MM.1S (cell line): ENCODE data around the gene LTO1.

ENCODE experiments used
- DNase-seq: peaks from one replicate; pipeline ENCODE4 v3.0.0-alpha.2; 2015
- H2AFZ ChIP-seq: fragments of 300-600 bp; sonication (generic); 2 replicates; pipeline ENCODE4 v1.6.0; 2016; ENCODE audit warnings: antibody characterized with exemption, low read length
- H3F3A ChIP-seq: fragments of 300-600 bp; sonication (generic); 2 replicates; pipeline ENCODE4 v1.6.1; 2016; ENCODE audit warnings: mild to moderate bottlenecking, antibody characterized with exemption, low read length, moderate library complexity, mixed read lengths; ENCODE audit not compliant: insufficient read depth
- H3K27ac ChIP-seq: fragments of 300-600 bp; sonication (generic); 2 replicates; pipeline ENCODE4 v1.5.1; 2016; ENCODE audit warnings: mild to moderate bottlenecking, low read length
- H3K27me3 ChIP-seq: fragments of 300-600 bp; sonication (generic); replicated peaks from 2 replicates; pipeline ENCODE4 v1.6.0; 2016; ENCODE audit warnings: low read length; ENCODE audit not compliant: insufficient read depth
- H3K36me3 ChIP-seq: fragments of 300-600 bp; sonication (generic); replicated peaks from 2 replicates; pipeline ENCODE4 v1.6.1; 2016; ENCODE audit warnings: mild to moderate bottlenecking, low read length, mixed read lengths; ENCODE audit not compliant: insufficient read depth
- H3K4me1 ChIP-seq: fragments of 300-600 bp; sonication (generic); 2 replicates; pipeline ENCODE4 v1.6.1; 2016; ENCODE audit warnings: low read length, mixed read lengths
- H3K4me2 ChIP-seq: fragments of 300-600 bp; sonication (generic); 2 replicates; pipeline ENCODE4 v1.6.0; 2016; ENCODE audit warnings: low read depth, low read length
- H3K4me3 ChIP-seq: fragments of 300-600 bp; sonication (generic); 2 replicates; pipeline ENCODE4 v1.5.1; 2016; ENCODE audit warnings: low read length, mixed read lengths
- H3K79me2 ChIP-seq: fragments of 300-600 bp; sonication (generic); 2 replicates; pipeline ENCODE4 v1.6.1; 2016; ENCODE audit warnings: mixed run types, low read length, mixed read lengths
- H3K9ac ChIP-seq: fragments of 300-600 bp; sonication (generic); 2 replicates; pipeline ENCODE4 v1.6.1; 2016; ENCODE audit warnings: low read length, mixed read lengths
- H3K9me2 ChIP-seq: fragments of 300-600 bp; sonication (generic); replicated peaks from 2 replicates; pipeline ENCODE4 v1.6.1; 2016; ENCODE audit warnings: mild to moderate bottlenecking, low read length, mixed read lengths; ENCODE audit not compliant: insufficient read depth
- H3K9me3 ChIP-seq: fragments of 300-600 bp; sonication (generic); replicated peaks from 2 replicates; pipeline ENCODE4 v1.6.1; 2016; ENCODE audit warnings: mild to moderate bottlenecking, low read length, mixed read lengths; ENCODE audit not compliant: insufficient read depth
- H4K20me1 ChIP-seq: fragments of 300-600 bp; sonication (generic); 2 replicates; pipeline ENCODE4 v1.6.1; 2016; ENCODE audit warnings: mild to moderate bottlenecking, low read length, moderate library complexity, mixed read lengths; ENCODE audit not compliant: insufficient read depth
- EZH2 ChIP-seq: fragments of 300-600 bp; sonication (generic); optimal IDR thresholded peaks from 2 replicates; pipeline ENCODE3; 2017; ENCODE audit warnings: low read depth, mild to moderate bottlenecking, antibody characterized with exemption, low read length, mixed read lengths
- EZH2phosphoT487 ChIP-seq: fragments of 300-600 bp; sonication (generic); IDR thresholded peaks from 2 replicates; pipeline ENCODE4 v1.6.1; 2018; ENCODE audit warnings: antibody characterized with exemption, low read length
- TF ChIP-seq, protein P1 (sequence below): fragments of 300-600 bp; sonication (generic); IDR thresholded peaks from 2 replicates; pipeline ENCODE4 v1.5.1; 2016; ENCODE audit warnings: antibody characterized with exemption, low read length, mixed read lengths

The LTO1 gene

DNA sequence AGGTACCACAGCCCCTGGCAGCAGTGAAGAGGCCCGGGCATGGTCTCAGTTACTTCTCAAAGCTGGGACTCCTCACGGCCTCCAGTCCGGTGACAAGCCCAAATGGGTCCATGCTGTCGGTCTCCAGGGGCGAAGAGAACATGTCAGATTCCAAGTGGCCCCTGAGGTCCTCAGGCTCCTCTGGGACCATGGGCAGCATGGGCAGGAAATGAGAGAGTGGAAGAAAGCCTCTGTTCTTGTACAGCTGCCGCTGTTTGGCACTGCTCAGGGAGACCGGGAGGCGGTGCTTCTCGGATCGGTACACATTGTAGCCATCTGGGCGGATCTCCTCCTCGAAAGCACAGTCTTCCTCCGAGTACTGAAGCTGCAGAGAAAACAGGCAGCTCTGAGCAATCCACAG lies 24.1 kb upstream of the LTO1 start:
- Histone ChIP-seq H2AFZ (no peak overlapping the region), H3K4me1 (no peaks in the 10 kb centered on the region), H4K20me1 (no peaks in the 10 kb centered on the region), H3K4me2 (no peak overlapping the region), H3K4me3 (no peak overlapping the region), H3K9ac (no peak overlapping the region), H3K9me3 (no peaks in the 10 kb centered on the region), H3K27ac (no peak overlapping the region), H3F3A (no peaks in the 10 kb centered on the region), H3K36me3 (no peaks in the 10 kb centered on the region), H3K9me2 (no peaks in the 10 kb centered on the region), H3K27me3 (peaks cover 92% of the 10 kb centered on the region), H3K79me2 (no peaks in the 10 kb centered on the region)
- DNase-seq: no peak
- no peak for TF ChIP-seq EZH2
- TF ChIP-seq, protein P1, sequence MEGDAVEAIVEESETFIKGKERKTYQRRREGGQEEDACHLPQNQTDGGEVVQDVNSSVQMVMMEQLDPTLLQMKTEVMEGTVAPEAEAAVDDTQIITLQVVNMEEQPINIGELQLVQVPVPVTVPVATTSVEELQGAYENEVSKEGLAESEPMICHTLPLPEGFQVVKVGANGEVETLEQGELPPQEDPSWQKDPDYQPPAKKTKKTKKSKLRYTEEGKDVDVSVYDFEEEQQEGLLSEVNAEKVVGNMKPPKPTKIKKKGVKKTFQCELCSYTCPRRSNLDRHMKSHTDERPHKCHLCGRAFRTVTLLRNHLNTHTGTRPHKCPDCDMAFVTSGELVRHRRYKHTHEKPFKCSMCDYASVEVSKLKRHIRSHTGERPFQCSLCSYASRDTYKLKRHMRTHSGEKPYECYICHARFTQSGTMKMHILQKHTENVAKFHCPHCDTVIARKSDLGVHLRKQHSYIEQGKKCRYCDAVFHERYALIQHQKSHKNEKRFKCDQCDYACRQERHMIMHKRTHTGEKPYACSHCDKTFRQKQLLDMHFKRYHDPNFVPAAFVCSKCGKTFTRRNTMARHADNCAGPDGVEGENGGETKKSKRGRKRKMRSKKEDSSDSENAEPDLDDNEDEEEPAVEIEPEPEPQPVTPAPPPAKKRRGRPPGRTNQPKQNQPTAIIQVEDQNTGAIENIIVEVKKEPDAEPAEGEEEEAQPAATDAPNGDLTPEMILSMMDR: no peak
- TF ChIP-seq EZH2phosphoT487: no peak

DNA sequence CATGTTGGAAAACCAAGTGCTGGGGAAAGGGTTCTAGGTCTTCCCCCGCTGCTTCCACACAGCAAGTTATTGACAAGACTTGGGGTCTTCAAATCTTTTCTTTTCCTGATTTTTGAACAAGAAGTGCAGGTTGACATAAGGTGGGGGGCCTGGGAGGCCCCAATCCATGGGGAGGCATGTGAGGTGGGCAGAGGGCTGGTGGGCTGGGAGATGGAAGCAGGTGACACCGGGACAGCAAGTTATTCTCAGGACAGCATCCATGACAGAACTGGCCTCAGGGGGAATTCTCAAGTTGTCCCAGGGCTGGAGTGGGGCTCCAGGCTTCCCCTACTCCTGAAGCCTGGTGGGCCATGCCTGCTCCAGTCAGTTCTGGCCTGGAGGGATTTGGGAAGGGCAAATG lies 23.2 kb upstream of the LTO1 start:
- no peaks in the 10 kb centered on the region for H4K20me1 ChIP-seq
- H3F3A ChIP-seq: no peaks in the 10 kb centered on the region
- H3K36me3 ChIP-seq: no peaks in the 10 kb centered on the region
- no peak overlapping the region for H3K4me3 ChIP-seq
- H3K27ac ChIP-seq: no peak overlapping the region
- H3K9me3 ChIP-seq: no peaks in the 10 kb centered on the region
- no peak overlapping the region for H3K4me2 ChIP-seq
- TF ChIP-seq EZH2: no peak
- TF ChIP-seq EZH2phosphoT487: no peak
- TF ChIP-seq, protein P1: no peak
- no peaks in the 10 kb centered on the region for H3K9me2 ChIP-seq
- no peaks in the 10 kb centered on the region for H3K79me2 ChIP-seq
- no peaks in the 10 kb centered on the region for H3K4me1 ChIP-seq
- no peak for DNase-seq
- H3K9ac ChIP-seq: no peak overlapping the region
- H2AFZ ChIP-seq: no peak overlapping the region
- peaks cover 93% of the 10 kb centered on the region for H3K27me3 ChIP-seq

DNA sequence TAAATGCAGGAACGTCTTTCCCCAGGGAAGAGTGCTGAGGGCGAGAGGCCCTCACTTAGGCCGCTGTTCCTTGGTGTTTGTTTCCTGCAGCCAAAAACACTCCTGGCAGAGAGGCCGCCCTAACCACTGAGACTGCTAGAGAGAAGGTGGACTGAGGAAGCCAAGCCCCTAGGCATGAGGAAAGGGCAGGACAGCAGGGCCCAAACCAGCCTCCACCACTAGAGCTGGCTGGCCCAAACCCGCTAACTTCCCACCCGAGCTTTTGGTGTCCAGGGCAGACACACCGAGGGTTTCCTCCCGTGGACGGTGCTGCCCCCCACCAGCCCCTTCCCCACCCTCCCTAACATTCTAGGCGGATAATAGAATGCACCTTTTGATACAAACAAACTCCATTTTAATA lies 22.7 kb upstream of the LTO1 start:
- H3K27me3 ChIP-seq: peaks cover 93% of the 10 kb centered on the region
- H3K4me3 ChIP-seq: no peak overlapping the region
- H3K9ac ChIP-seq: no peak overlapping the region

More for the DNA sequence above, 22.7 kb upstream of the LTO1 start:
- Histone ChIP-seq H3K4me1 (no peaks in the 10 kb centered on the region), H2AFZ (no peak overlapping the region), H3K9me3 (no peaks in the 10 kb centered on the region), H3K9me2 (no peaks in the 10 kb centered on the region), H3F3A (no peaks in the 10 kb centered on the region), H3K79me2 (no peaks in the 10 kb centered on the region), H3K4me2 (no peak overlapping the region), H4K20me1 (no peaks in the 10 kb centered on the region), H3K36me3 (no peaks in the 10 kb centered on the region), H3K27ac (no peak overlapping the region)
- TF ChIP-seq EZH2 (no peak), EZH2phosphoT487 (no peak)
- TF ChIP-seq, protein P1: no peak
- no peak for DNase-seq
